GM19455 (cell line): ENCODE results near the gene PCDH9.

Experiments
- ATAC-seq: cut with Tn5 transposase; IDR thresholded peaks from one replicate; pipeline ENCODE4 v1.9.1; 2021; ENCODE audit not compliant: unreplicated experiment

Gene PCDH9

DNA sequence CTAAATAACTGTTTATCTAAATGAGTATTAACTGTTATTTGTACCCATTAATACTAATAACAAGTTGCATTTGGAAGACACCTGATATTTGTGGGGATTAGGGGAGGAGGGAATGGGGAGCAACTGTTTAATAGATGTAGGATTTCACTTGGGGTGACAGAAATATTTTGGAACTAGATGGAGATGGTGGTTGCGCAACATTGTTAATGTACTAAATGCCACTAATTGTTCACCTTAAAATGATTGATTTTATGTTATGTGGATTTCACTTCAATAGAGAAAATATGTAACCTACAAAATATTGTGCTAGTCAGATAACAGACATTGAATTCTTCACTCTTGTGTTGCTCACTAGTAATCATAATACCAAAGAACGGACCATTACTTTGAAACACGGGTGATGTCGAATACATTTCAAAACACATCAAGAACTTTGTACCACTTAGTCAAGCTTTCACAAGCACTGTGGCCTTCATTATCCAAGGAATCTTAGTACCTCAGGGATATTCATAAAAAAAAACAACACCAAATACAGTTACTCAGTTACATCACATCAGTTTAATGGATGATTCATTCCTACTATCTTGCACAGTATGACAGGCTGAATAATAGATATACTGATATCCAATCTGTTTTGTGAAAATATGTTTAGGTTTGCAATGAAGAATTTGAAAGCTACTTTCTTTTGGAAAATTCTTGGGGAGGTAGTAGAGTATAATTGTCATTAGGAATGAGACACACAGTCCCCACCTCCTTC, 721.8 kb downstream of the PCDH9 start:
- ATAC-seq: no peak

DNA sequence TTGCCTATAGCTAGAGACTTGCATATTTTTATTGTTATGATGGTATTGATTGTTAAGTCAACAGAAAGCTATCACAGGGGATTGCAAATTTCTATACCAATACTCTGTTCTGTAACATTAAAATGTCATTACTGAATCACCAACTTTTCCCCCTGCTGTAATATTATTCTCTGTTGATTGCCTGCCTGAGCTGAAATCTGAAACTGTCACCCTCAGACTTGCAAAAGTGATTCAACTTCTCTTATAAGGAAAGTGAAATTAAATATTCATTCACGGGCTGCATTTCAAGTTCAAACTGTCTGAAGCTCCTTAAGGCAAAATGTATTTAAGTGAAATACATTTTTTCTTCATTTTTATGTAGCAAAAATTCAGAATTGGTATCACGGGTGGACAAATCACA, 723.2 kb downstream of the PCDH9 start:
- no peak for ATAC-seq

DNA sequence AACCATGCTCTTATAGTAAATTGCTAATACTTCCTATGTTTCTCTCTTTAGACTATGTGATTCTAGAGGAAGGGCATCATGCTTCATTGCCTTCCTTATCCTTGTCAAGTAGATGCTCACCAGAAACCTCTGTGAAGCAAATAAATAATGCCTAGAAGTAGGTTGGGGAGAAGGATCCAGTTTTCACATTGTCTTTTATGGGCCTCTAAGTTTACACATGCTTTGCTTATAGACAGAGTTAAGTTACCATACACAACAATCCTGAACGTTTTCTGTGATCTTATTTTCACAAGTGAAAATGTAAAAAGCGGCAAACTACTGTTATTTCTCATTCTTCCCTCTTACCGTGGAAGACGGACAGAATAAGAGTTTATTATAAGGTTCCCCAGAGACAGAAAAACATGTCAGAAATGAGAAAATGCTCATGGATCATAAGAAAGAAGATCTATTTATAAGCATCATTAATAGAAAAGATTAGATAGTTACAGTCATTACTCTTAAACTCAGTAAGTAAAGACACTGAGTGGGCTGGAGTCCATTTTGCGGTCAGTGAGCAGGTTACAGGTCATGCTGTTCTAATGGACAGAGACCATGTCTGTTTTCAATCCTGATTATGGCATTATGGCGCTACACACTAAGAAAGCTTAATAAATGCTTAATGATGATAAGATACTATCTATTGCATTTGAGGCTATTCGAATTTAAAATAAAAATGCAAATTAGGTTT, 723.9 kb downstream of the PCDH9 start:
- ATAC-seq: no peak

DNA sequence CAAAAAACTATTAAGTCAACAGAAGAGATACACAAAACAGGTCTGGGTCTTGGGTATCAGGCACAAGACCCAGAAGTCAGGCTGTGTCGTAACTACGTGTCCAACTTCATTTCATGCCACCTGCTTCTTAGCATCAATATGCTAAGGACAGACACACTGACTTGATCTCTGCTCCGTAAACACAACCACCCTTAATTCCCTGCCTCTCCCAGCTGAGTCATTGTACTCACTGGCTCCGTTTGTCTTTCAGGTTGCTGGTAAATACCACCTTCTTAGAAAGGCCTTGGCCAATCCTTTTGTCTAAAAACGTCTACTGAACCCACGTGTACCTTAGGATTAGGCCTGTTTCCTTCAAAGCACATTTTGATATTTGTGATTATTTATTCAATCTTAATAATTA, 726.2 kb downstream of the PCDH9 start:
- no peak for ATAC-seq

DNA sequence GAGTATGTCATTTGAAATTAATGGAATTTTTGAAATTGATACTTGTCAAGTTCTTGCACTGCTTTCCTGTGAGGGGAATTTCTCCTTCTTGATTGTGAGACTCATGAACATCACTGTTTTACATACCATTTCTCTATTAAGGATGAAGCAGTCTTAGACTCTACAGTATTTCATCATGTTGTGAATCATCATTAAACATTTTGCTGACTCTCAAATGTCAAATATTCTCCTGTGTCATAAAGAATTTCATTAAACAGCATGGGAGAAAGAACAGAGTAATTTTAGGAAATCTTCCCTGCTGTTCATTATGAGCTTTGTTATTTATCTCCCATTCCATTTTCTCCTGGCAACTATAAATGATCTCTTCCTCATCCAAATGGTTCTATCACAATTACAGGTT, 729.0 kb downstream of the PCDH9 start:
- ATAC-seq: no peak

DNA sequence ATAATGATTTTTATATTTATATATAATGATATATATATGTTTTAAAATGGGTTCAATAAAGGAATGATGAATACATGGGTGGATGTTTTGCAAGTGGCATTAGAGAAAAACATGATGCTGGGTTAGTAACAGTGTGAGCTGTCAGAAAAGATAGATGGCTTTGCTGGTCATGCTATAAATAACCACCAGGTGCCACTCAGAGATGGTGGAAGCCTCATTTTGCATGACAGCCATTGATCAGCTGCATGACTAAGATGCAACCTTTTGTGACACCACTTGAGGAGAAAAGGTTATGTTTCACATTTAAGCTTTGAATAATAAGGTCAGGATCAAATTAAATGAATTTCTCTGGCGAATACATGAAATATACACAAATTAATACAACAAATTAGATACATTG, 737.7 kb downstream of the PCDH9 start:
- ATAC-seq: no peak

DNA sequence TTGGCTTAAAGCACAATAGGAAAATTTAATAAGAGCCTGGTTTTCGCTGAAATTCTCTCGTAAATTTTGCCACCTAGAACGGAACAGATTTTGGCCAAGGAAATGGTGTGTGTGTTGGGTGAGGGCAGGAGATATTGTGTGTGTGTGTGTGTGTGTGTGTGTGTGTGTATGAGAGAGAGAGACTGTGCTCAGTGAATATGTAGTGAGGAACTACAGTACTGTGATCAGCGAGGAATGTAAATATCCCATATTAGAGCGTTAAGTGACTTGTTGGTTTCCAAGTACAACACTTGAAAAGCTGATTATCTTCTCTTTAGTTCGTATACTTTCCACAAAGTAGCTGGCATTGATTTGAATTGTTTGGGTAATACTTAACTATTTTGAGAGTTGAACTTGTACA, 738.9 kb downstream of the PCDH9 start:
- ATAC-seq: no peak

DNA sequence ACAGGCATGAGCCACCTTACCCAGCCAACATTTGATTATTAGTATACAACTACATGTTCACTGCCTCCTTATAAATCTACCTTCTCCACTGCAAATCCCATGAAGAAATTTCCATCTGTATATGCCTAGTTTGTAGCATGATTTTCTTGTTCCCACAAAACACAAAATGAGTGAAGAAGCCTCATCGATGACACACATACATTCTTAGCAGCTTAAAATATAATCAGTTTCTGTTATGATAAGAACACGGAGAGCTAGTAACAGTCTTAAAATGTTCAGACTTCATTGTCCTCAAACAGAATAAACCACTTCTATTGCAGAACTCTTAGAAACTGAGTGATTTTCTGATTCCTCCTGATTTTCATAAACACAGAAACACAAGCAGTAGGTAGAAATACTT, 740.5 kb downstream of the PCDH9 start:
- ATAC-seq: no peak

DNA sequence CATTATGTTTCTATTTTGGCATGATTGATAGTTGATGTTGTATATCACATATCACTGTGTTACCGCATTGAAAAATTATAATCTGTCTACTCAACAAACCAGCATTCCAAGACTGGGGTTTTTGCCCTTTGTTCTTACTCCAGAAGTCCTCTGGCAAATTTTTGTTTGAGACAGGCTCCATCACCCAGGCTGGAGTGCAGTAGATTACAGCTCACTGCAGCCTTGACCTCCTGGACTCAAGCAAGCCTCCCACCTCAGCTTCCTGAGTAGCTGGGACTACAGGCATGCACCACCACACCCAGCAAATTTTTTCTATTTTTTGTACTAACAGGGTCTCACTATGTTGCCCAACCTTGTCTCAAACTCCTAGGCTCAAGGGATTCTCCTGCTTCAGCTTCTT, 741.0 kb downstream of the PCDH9 start:
- no peak for ATAC-seq

DNA sequence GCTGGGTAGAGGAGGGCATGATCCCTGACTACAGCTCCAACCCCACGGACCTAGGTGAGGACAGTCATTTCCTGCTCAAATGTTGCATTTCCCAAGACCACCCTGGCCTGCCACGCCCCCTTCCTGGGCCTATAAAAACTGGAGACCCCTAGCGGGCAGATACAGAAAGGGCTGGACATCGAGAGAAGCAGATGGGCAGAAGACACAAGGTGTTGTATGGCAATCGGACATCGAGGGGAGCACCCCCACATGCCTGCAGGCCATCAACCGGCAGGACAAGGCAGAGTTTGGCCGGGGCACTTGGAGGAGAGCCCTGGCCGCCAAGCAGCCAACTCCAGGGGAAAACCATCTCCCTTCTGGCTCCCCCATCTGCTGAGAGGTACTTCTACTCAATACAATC, 746.4 kb downstream of the PCDH9 start:
- ATAC-seq: no peak

DNA sequence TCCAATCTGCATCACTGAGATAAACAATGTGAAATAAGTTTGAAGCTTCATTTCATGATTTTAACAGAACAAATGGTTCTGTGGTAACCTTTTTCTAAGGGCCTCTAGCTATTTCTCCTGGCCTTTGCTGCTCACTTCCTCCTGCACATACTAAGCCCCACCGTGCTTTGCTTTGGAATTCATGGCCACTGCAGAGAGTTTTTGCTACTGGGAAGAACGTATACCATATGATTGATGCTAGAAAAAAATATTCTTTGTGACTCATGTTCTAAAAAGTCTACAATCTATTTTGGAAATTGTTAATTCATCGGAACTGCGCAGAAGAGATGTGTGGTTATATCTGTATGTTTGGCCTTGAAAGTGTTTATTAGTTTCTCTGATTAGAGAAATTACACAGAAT, 747.3 kb downstream of the PCDH9 start:
- ATAC-seq: no peak

DNA sequence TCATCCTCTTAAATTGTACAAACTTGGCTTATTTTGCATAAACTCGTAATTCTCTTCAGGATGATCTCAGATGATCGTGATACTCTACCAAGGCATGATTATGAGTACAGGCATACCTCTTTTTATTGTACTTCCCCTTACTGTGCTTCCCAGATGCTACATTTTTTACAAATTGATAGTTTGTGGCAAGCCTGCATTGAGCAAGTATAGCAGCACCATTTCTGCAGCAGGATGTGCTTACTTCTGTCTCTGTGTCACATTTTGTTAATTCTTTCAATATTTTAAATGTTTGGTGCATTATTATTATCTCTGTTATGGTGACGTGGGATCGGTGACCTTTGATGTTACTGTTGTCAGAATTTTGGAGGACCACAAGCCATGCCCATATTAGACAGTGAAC, 752.3 kb downstream of the PCDH9 start:
- no peak for ATAC-seq

DNA sequence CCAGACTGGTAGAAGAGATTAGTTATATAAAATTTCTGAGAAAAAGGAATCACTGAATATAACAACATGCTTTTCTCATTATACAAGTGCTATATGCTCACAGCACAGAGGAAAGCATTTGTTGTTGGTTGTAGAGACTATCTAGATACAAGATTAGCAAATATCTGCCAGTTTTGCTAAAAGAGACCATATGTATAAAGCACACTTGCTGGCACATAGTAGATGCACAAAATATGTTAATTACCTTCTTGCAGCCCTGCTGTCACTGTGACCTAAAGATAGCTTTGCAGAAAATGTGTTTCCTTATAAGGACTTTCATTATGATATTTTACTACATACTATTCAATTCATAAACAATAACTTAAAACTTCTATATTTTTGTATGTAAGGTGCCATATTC, 755.1 kb downstream of the PCDH9 start:
- ATAC-seq: no peak

DNA sequence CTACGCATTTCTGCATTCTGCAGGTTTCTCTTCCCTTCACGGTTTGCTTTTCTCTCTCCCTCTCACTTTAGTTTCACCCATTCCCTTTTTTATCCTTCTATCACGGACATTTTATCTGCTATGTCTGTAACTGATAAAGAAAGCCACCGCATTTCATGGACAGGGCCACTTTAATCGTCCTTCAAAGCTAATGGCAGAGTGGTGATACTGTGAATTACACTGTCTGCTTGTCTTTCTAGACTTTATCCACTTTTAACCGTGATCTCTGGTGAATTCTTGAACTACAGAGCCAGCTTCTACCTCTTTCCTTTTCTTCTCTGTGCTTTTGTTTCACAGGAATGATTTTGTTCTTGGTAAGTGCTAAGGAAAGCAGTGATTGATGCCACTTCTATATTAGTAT, 760.4 kb downstream of the PCDH9 start:
- no peak for ATAC-seq

DNA sequence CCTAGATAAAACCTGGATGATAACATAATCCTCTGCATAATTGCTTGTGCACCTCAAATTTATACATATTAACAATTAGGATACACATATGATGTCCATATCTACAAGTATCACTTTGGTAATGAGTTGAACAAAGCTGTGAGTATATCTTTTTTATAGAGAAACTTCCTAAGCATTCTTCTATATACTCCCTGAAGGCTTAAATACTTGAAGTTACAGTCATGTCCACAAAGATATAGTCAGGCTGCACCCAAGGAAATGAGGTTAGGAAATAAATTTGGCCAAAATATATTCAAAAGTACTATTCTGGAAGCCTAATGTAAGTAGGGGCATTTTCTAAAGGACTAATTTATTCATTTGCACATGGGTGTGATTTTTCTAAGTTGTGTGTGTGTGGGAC, 761.5 kb downstream of the PCDH9 start:
- no peak for ATAC-seq

DNA sequence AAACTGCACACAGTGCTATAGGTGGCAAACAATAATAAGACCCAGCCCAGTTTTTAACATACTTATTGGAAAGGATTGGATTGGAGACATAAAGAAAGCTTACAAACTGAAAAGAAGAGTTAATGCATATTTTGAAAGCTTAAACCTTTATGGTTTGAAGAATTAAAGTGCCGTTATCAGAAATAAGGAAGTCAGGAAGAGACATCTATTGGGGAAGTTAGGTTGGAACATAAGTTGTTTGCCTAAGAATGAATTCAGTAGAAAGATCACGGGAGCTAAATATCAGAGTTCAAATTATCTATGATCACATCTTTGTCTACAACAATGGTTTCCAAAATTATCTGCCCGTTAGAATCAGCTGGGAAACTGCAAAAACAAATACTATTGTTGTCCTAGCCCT, 767.9 kb downstream of the PCDH9 start:
- no peak for ATAC-seq

DNA sequence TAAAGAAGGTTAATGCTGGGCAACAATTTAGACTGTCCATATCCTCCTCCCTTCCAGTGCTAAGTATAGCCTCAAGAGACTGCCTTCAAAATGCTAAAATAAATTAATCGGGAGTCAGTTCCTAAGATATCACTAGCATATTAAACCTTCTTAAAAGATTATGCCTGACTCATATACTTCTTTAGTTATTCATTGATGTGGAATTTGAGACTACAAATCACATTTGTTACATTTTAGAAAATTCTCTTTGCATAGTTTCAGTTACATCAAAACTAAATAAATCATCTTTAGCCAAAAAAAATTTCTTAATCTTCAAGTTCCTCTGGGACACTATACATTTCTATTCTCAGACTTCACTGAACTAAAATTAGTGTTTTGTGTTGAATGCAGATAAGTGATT, 769.1 kb downstream of the PCDH9 start:
- ATAC-seq: no peak

DNA sequence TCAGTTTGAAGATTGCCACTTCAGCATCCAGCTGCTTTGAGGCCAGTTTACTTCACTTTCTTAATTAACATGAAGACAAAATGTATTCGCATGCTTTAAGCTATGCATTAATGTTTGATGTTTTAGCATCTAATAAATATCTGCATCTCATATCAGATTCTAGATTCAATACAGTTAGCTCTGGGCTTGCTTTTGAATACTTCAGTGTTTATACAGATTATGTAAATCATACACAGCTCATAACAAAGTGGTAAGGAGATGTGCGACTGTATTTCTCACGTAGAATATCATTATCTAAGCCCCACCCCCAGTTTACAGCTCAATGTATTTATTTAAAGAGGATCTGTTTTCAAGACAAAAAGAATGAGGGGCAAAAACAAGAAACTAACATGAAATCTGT, 770.5 kb downstream of the PCDH9 start:
- no peak for ATAC-seq

DNA sequence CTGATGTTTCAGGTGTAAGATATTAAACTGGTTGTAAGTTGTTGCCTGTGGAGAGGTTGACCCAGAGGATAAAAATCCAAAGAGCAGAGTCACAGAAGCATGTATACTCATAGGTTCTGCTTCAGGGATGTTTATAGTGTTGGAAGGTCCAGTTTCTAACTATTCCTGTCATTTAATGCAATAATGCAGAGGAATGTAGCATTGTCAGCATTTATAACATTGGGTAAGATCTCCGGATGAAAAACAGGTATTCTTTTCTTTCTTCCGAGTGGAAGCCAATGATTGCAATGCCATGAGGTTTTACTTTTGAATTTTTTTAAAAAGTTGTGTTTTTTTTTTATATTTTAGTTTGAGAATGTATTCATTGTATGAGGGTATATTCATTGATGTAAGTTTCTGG, 771.0 kb downstream of the PCDH9 start:
- ATAC-seq: no peak

DNA sequence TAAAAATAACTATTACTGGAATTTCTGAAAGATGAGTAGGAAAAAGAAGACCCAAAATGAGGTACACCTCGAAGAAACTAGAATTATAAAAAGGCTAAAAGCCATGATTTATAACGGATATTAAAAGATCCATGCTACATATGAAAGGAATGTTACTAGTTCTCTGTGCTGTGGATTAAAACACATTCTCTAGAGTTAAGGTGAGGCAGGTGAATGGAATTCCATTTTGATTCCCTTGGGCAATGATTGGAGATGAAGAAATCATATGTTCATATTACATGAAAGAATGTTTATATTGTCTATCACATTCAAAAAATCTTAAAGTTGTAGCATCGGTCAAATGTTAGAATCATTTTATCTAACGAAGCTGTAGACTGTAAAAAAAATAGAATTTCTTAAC, 783.7 kb downstream of the PCDH9 start:
- no peak for ATAC-seq

DNA sequence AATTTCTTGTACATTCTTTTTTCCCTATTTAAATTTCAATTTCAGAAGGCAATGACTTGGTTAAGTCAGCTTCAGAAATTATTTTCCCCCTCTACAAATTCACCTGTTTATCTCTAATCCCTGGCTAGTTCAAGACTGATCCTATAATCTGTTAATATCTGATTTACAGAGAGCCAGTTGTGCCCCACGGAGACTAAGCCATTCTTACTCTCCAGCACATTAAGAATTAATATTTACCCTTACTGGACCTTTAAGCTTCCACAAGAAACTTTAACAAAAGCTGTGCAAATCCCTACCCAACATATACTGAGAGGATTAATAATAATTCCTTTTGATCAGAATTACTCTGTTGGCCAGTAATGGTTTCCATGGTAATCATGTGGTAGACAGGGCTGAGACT, 786.2 kb downstream of the PCDH9 start:
- no peak for ATAC-seq

DNA sequence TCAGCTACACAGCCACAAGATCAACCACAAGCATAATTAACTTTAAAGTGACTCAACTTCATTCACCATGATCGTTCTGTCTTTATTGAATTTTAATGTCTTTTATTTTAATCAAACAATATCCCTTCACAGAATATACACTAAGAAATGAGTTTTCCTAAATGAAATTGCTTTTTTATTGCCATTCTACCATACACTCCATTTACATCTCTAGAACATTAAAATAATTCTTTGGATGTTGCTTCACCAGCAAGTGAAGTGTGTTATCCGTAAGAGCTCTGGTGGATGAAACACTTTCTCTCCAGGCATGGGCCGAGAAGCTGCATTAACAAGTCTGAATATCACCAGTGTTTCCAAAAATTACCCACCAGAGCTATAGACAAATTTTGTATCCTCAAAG, 789.2 kb downstream of the PCDH9 start:
- no peak for ATAC-seq

DNA sequence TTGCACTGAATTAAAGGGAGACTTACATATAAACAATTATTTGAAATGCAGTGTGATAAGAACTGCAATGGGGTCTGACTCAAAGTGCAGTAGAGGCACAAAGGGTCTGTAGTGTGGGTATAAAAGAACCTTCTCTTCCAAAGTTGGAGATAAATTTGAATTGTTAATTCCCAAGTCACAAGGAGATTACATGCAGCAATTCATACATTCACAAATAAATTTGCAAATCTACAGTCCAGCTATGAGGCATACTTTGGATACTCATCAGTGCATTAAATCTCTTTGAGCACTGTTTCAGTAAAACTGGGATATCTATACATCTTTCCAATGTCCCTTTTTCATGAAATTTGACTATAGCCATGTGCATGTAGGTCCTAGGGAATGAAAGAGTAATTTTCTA, 799.4 kb downstream of the PCDH9 start:
- no peak for ATAC-seq
